8988T (cell line): ENCODE measurements around the gene KARS1.

ENCODE experiments used
- DNase-seq: peaks from one replicate; pipeline ENCODE4 v3.0.0; 2011

Gene KARS1

GRCh38 chr16:75647492-75648264, at the start of gene KARS1, which contains the start of gene TERF2IP:
Gene KARS1, minus strand, starts transcription at chr16:75647665. Its CDS starts 26 bp downstream, at chr16:75647639.
Gene TERF2IP, plus strand, starts transcription at chr16:75647773. Its CDS starts 110 bp downstream, at chr16:75647883.
- DNase-seq = peak; percentile 89

- DNase-seq = no peak
Measured at GRCh38 chr16:75695708-75696107, 48.2 kb upstream of the KARS1 start.

- DNase-seq = no peak
Measured at GRCh38 chr16:75687361-75687760, 39.9 kb upstream of the KARS1 start.

GRCh38 chr16:75682308-75682707, 34.8 kb upstream of the KARS1 start:
- no peak for DNase-seq

GRCh38 chr16:75679366-75679765, 31.9 kb upstream of the KARS1 start:
- DNase-seq = no peak

- no peak for DNase-seq
Measured at GRCh38 chr16:75676909-75677308, 29.4 kb upstream of the KARS1 start, which contains the start of gene CPHXL2. Gene CPHXL2, minus strand, starts transcription at chr16:75677009. Its CDS starts 10 bp downstream, at chr16:75676999.

GRCh38 chr16:75667503-75667902, 20.0 kb upstream of the KARS1 start:
- no peak for DNase-seq

- no peak for DNase-seq
Measured at GRCh38 chr16:75660726-75661302, 13.3 kb upstream of the KARS1 start.

GRCh38 chr16:75660321-75660720, 12.9 kb upstream of the KARS1 start:
- DNase-seq = no peak

GRCh38 chr16:75658175-75658574, 10.7 kb upstream of the KARS1 start:
- no peak for DNase-seq

- no peak for DNase-seq
Measured at GRCh38 chr16:75653922-75654321, 6.5 kb upstream of the KARS1 start.

GRCh38 chr16:75648265-75649076, 1.0 kb upstream of the KARS1 start:
- peak; percentile 58 for DNase-seq

GRCh38 chr16:75647112-75647491, 363 bp downstream of the KARS1 start:
- DNase-seq = no peak

- DNase-seq = no peak
Measured at GRCh38 chr16:75644240-75645012, 3.0 kb downstream of the KARS1 start.

GRCh38 chr16:75640598-75640997, 6.9 kb downstream of the KARS1 start:
- no peak for DNase-seq

GRCh38 chr16:75635036-75635435, 12.4 kb downstream of the KARS1 start:
- no peak for DNase-seq

GRCh38 chr16:75632857-75633256, 14.6 kb downstream of the KARS1 start:
- DNase-seq = no peak

- DNase-seq = no peak
Measured at GRCh38 chr16:75630052-75630451, 17.4 kb downstream of the KARS1 start.

- no peak for DNase-seq
Measured at GRCh38 chr16:75629132-75629531, 18.3 kb downstream of the KARS1 start.

GRCh38 chr16:75628351-75628750, 19.1 kb downstream of the KARS1 start:
- no peak for DNase-seq

- DNase-seq = no peak
Measured at GRCh38 chr16:75627851-75628250, 19.6 kb downstream of the KARS1 start.

GRCh38 chr16:75626806-75627205, 20.7 kb downstream of the KARS1 start:
- DNase-seq = no peak

- no peak for DNase-seq
Measured at GRCh38 chr16:75624921-75625334, 22.5 kb downstream of the KARS1 start.
